Measurements from ENCODE around the gene CD22.

DNA sequence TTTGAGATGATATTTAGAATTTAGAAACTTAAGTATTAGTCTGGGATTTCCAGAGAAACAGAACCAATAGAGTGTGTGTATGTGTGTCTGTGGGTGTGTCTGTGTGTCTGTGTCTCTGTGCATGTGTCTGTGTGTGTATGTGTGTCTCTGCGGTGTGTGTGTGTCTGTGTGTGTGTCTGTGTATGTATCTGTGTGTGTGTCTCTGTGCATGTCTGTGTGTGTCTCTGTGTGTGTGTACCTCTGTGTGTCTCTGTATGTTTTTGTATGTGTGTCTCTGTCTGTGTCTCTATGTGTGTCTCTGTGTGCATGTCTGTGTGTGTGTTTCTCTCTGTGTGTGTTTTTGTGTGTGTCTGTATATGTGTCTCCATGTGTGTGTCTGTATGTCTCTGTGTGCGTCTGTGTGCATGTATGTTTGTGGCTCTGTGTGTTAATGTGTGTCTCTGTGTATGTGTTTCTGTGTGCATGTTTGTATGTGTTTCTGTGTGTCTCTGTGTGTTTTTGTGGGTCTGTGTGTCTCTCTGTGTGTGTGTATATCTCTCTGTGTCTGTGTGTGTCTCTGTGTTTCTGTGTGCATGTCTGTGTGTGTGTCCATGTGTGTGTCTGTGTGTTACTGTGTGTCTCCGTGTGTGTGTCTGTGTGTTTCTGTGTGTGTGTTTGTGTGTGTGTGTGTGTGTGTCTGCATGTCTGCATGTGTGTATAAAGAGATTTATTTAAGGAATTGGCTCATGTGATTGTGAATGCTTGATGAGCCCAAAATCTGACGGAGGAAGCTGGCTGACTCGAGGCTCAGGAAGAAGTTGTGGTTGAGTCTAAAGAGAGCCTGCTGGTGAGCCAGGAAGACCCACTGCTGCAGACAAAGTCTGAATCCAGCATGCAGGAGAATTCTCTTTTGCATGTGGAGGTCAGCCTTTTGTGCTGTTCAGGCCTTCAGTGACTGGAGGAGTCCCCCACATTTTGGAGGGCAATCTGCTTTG is 64.0 kb downstream of the CD22 start:
- TF ChIP-seq, protein P1, sequence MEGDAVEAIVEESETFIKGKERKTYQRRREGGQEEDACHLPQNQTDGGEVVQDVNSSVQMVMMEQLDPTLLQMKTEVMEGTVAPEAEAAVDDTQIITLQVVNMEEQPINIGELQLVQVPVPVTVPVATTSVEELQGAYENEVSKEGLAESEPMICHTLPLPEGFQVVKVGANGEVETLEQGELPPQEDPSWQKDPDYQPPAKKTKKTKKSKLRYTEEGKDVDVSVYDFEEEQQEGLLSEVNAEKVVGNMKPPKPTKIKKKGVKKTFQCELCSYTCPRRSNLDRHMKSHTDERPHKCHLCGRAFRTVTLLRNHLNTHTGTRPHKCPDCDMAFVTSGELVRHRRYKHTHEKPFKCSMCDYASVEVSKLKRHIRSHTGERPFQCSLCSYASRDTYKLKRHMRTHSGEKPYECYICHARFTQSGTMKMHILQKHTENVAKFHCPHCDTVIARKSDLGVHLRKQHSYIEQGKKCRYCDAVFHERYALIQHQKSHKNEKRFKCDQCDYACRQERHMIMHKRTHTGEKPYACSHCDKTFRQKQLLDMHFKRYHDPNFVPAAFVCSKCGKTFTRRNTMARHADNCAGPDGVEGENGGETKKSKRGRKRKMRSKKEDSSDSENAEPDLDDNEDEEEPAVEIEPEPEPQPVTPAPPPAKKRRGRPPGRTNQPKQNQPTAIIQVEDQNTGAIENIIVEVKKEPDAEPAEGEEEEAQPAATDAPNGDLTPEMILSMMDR (IDR thresholded peaks at IDR 0.05; ENCODE audit: low read depth, low read length, poor library complexity, severe bottlenecking) = no peak
- no peak for TF ChIP-seq EZH2phosphoT487 (IDR thresholded peaks at IDR 0.05; ENCODE audit: borderline replicate concordance, low read length)

Data from DOHH2 (cell line).